GM23338 (cell line): ENCODE measurements around the gene LAGE3. TPM values are rescaled to one million over a fixed set of nuclear protein-coding genes. Genes with fewer than 3 reads are reported as not detected.

Experiments used
- ATAC-seq: fragments of 200-7000 bp; cut with Tn5 transposase; 3 replicates; pipeline ENCODE4 v1.9.1; 2020
- DNase-seq: peaks from one replicate; pipeline ENCODE4 v3.0.0-alpha.2; 2015; ENCODE audit warnings: low spot score
- H2AFZ ChIP-seq: fragments of 200-600 bp; sonication (generic); 2 replicates; pipeline ENCODE4 v1.8.0; 2016; ENCODE audit warnings: antibody characterized with exemption, mild to moderate bottlenecking, moderate library complexity
- H3F3A ChIP-seq: fragments of 200-600 bp; sonication (generic); replicated peaks from 2 replicates; pipeline ENCODE4 v1.8.0; 2017; ENCODE audit warnings: antibody characterized with exemption, mixed run types, low read depth
- H3K27ac ChIP-seq: fragments of 200-600 bp; sonication (generic); 2 replicates; pipeline ENCODE4 v1.6.1; 2016; ENCODE audit warnings: low read depth
- H3K27me3 ChIP-seq: fragments of 200-600 bp; sonication (generic); 2 replicates; pipeline ENCODE4 v1.8.0; 2016; ENCODE audit warnings: mild to moderate bottlenecking, mixed run types, moderate library complexity; ENCODE audit not compliant: insufficient read depth
- H3K36me3 ChIP-seq: fragments of 200-600 bp; sonication (generic); 2 replicates; pipeline ENCODE4 v1.8.0; 2016; ENCODE audit warnings: mild to moderate bottlenecking; ENCODE audit not compliant: insufficient read depth
- H3K4me1 ChIP-seq: fragments of 200-600 bp; sonication (generic); 2 replicates; pipeline ENCODE4 v1.8.0; 2016; ENCODE audit warnings: mild to moderate bottlenecking, moderate library complexity; ENCODE audit not compliant: insufficient read depth
- H3K4me2 ChIP-seq: fragments of 200-600 bp; sonication (generic); 2 replicates; pipeline ENCODE4 v1.7.1; 2017; ENCODE audit warnings: mixed run types
- H3K4me3 ChIP-seq: fragments of 200-600 bp; sonication (generic); 2 replicates; pipeline ENCODE4 v1.6.1; 2016; ENCODE audit warnings: mixed run types
- H3K79me2 ChIP-seq: fragments of 200-600 bp; sonication (generic); replicated peaks from 2 replicates; pipeline ENCODE4 v1.8.0; 2017; ENCODE audit warnings: mild to moderate bottlenecking; ENCODE audit not compliant: insufficient read depth
- H3K9me2 ChIP-seq: fragments of 200-600 bp; sonication (generic); 2 replicates; pipeline ENCODE4 v1.8.0; 2017; ENCODE audit not compliant: insufficient read depth
- H4K20me1 ChIP-seq: fragments of 200-600 bp; sonication (generic); replicated peaks from 2 replicates; pipeline ENCODE4 v1.8.0; 2017; ENCODE audit warnings: mild to moderate bottlenecking; ENCODE audit not compliant: insufficient read depth
- H3K27ac Mint-ChIP-seq: 2 replicates; pipeline ENCODE4 v1.8.0; 2020; ENCODE audit warnings: inconsistent platforms, mild to moderate bottlenecking, moderate library complexity, mixed read lengths
- H3K27me3 Mint-ChIP-seq: 3 replicates; pipeline ENCODE4 v1.8.0; 2022; ENCODE audit warnings: low read depth, mild to moderate bottlenecking, moderate library complexity, mixed read lengths, inconsistent platforms; ENCODE audit not compliant: insufficient read depth, poor library complexity
- H3K36me3 Mint-ChIP-seq: 3 replicates; pipeline ENCODE4 v1.8.0; 2021; ENCODE audit warnings: low read depth, mild to moderate bottlenecking, inconsistent platforms, moderate library complexity, mixed read lengths
- H3K4me1 Mint-ChIP-seq: 3 replicates; pipeline ENCODE4 v1.8.0; 2020; ENCODE audit warnings: mild to moderate bottlenecking, inconsistent platforms, mixed read lengths
- H3K4me3 Mint-ChIP-seq: 3 replicates; pipeline ENCODE4 v1.8.0; 2021; ENCODE audit warnings: moderate library complexity, mild to moderate bottlenecking, inconsistent platforms, mixed read lengths
- H3K9me3 Mint-ChIP-seq: 3 replicates; pipeline ENCODE4 v1.8.0; 2020; ENCODE audit warnings: moderate library complexity, mild to moderate bottlenecking, inconsistent platforms, mixed read lengths
- ETS1 ChIP-seq: IDR thresholded peaks from 2 replicates; pipeline ENCODE4 v1.6.1; 2016; ENCODE audit warnings: antibody characterized with exemption
- EZH2phosphoT487 ChIP-seq: fragments of 200-600 bp; sonication (generic); IDR thresholded peaks from one replicate; pipeline ENCODE4 v1.8.1; 2018; ENCODE audit warnings: antibody characterized with exemption; ENCODE audit not compliant: unreplicated experiment
- JUNB ChIP-seq: IDR thresholded peaks from one replicate; pipeline ENCODE4 v1.6.1; 2016; ENCODE audit warnings: antibody characterized with exemption; ENCODE audit not compliant: unreplicated experiment
- NANOG ChIP-seq: IDR thresholded peaks from 2 replicates; pipeline ENCODE4 v1.6.1; 2016; ENCODE audit warnings: antibody characterized with exemption, borderline replicate concordance
- POLR2AphosphoS5 ChIP-seq: IDR thresholded peaks from 2 replicates; pipeline ENCODE4 v1.6.1; 2016; ENCODE audit warnings: antibody characterized with exemption, low read depth
- REST ChIP-seq: IDR thresholded peaks from one replicate; pipeline ENCODE4 v1.6.1; 2018; ENCODE audit warnings: antibody characterized with exemption; ENCODE audit not compliant: unreplicated experiment
- ZNF114 ChIP-seq: fragments of 250-450 bp; sonication (Bioruptor Pico); IDR thresholded peaks from 2 replicates; pipeline ENCODE4 v1.5.0; 2020; ENCODE audit warnings: mild to moderate bottlenecking, moderate library complexity
- ZNF331 ChIP-seq: fragments of 250-450 bp; sonication (Bioruptor Pico); IDR thresholded peaks from 2 replicates; pipeline ENCODE4 v1.5.0; 2020; ENCODE audit warnings: low read depth, mild to moderate bottlenecking, moderate library complexity
- ZNF462 ChIP-seq: fragments of 250-450 bp; sonication (Bioruptor Pico); IDR thresholded peaks from 2 replicates; pipeline ENCODE4 v1.5.0; 2020; ENCODE audit warnings: mild to moderate bottlenecking, moderate library complexity
- polyA plus RNA-seq: library from polyadenylated mRNA; unstranded; fragments of >200 nt; fragmentation: Nextera tagmentation; extraction: Ambion mirVana; gene quantifications from 2 replicates; pipeline ENCODE4 v1.2.1, GENCODE V29; 2016
- total RNA-seq: library from RNA; depleted of rRNA; stranded (reverse); fragments of >200 nt; shearing (Covaris generic); gene quantifications from 2 replicates; pipeline ENCODE4 v1.2.3, GENCODE V29; 2014

The LAGE3 gene
- total and polyA plus RNA-seq, 2 experiments from 2014 or later: 71.0 to 84.5 TPM

- no peaks in the 10 kb centered on the region for H3K27me3 Mint-ChIP-seq
Measured at GRCh38 chrX:154463611-154464220, 15.4 kb downstream of the LAGE3 start.

More at GRCh38 chrX:154463611-154464220, 15.4 kb downstream of the LAGE3 start:
- Histone ChIP-seq H3K27me3 (no peaks in the 10 kb centered on the region), H4K20me1 (no peaks in the 10 kb centered on the region), H3K36me3 (no peaks in the 10 kb centered on the region), H3K4me3 (no peak overlapping the region), H2AFZ (no peak overlapping the region), H3K4me1 (no peaks in the 10 kb centered on the region), H3K9me2 (no peaks in the 10 kb centered on the region), H3K79me2 (no peaks in the 10 kb centered on the region), H3F3A (no peaks in the 10 kb centered on the region), H3K4me2 (no peak overlapping the region), H3K27ac (no peak overlapping the region)
- ATAC-seq (no peak), DNase-seq (no peak)
- TF ChIP-seq ZNF462 (CRISPR knock-in tag) (no peak), NANOG (no peak), JUNB (no peak), POLR2AphosphoS5 (no peak), ETS1 (no peak), ZNF114 (no peak), REST (no peak), EZH2phosphoT487 (no peak), ZNF331 (CRISPR knock-in tag) (no peak)
- peaks cover 10% of the 10 kb centered on the region; the same call in 2 of the 3 replicates for H3K36me3 Mint-ChIP-seq
- H3K4me3 Mint-ChIP-seq: no peak overlapping the region
- H3K9me3 Mint-ChIP-seq: no peaks in the 10 kb centered on the region
- no peak overlapping the region for H3K27ac Mint-ChIP-seq
- H3K4me1 Mint-ChIP-seq: no peaks in the 10 kb centered on the region
